ENCODE results near the gene LTA4H. TPM values are rescaled to one million over a fixed set of nuclear protein-coding genes. Genes with fewer than 3 reads are reported as not detected.

LTA4H gene
- total and polyA plus RNA-seq, 10 of the 15 experiments (the other 5 are each of a cell fraction or from before 2014, with no cell fraction given), result 43.9 to 106 (median 47.3) TPM

DNA sequence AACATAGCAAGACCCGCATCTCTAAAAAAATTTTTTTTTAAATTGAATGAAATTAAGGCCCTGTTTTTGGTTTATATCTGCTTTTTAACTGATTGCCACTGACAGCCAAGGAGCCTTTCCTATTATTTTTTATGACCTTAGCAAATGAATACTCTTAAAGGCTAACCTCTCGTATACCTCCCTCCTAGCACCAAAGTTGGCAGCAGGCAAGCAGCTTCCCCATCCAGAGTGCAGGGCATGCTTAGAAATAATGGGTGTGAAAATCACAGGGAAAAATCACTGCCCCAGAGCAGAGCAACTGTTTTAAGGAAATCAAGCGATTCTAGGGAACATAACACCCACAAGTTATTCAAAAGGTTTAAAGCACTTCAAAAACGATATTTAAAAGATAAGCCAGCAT is 59.9 kb downstream of the LTA4H start (continued):
- TF ChIP-seq, protein P1, sequence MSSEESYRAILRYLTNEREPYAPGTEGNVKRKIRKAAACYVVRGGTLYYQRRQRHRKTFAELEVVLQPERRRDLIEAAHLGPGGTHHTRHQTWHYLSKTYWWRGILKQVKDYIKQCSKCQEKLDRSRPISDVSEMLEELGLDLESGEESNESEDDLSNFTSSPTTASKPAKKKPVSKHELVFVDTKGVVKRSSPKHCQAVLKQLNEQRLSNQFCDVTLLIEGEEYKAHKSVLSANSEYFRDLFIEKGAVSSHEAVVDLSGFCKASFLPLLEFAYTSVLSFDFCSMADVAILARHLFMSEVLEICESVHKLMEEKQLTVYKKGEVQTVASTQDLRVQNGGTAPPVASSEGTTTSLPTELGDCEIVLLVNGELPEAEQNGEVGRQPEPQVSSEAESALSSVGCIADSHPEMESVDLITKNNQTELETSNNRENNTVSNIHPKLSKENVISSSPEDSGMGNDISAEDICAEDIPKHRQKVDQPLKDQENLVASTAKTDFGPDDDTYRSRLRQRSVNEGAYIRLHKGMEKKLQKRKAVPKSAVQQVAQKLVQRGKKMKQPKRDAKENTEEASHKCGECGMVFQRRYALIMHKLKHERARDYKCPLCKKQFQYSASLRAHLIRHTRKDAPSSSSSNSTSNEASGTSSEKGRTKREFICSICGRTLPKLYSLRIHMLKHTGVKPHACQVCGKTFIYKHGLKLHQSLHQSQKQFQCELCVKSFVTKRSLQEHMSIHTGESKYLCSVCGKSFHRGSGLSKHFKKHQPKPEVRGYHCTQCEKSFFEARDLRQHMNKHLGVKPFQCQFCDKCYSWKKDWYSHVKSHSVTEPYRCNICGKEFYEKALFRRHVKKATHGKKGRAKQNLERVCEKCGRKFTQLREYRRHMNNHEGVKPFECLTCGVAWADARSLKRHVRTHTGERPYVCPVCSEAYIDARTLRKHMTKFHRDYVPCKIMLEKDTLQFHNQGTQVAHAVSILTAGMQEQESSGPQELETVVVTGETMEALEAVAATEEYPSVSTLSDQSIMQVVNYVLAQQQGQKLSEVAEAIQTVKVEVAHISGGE (CRISPR knock-in tag; IDR thresholded peaks at IDR 0.05), result no peak
- TF ChIP-seq RB1 (IDR thresholded peaks at IDR 0.05; ENCODE audit: borderline replicate concordance), result no peak
- TF ChIP-seq, protein P2, sequence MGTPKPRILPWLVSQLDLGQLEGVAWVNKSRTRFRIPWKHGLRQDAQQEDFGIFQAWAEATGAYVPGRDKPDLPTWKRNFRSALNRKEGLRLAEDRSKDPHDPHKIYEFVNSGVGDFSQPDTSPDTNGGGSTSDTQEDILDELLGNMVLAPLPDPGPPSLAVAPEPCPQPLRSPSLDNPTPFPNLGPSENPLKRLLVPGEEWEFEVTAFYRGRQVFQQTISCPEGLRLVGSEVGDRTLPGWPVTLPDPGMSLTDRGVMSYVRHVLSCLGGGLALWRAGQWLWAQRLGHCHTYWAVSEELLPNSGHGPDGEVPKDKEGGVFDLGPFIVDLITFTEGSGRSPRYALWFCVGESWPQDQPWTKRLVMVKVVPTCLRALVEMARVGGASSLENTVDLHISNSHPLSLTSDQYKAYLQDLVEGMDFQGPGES (IDR thresholded peaks at IDR 0.05), result no peak
- TF ChIP-seq SRF (IDR thresholded peaks at IDR 0.05; ENCODE audit: low read depth in 2 of 2, low read length in 2 of 2), result no peak
- TF ChIP-seq PAX8 (IDR thresholded peaks at IDR 0.05), result no peak
- no peak for TF ChIP-seq ZNF217 (IDR thresholded peaks at IDR 0.05)
- TF ChIP-seq LARP7 (IDR thresholded peaks at IDR 0.05), result no peak
- TF ChIP-seq SMAD5 (IDR thresholded peaks at IDR 0.05; ENCODE audit: low read depth), result no peak
- TF ChIP-seq RAD21 (IDR thresholded peaks at IDR 0.05; ENCODE audit: insufficient read depth, low read depth, low read length), result no peak
- TF ChIP-seq, protein P3, sequence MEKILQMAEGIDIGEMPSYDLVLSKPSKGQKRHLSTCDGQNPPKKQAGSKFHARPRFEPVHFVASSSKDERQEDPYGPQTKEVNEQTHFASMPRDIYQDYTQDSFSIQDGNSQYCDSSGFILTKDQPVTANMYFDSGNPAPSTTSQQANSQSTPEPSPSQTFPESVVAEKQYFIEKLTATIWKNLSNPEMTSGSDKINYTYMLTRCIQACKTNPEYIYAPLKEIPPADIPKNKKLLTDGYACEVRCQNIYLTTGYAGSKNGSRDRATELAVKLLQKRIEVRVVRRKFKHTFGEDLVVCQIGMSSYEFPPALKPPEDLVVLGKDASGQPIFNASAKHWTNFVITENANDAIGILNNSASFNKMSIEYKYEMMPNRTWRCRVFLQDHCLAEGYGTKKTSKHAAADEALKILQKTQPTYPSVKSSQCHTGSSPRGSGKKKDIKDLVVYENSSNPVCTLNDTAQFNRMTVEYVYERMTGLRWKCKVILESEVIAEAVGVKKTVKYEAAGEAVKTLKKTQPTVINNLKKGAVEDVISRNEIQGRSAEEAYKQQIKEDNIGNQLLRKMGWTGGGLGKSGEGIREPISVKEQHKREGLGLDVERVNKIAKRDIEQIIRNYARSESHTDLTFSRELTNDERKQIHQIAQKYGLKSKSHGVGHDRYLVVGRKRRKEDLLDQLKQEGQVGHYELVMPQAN (conservative IDR thresholded peaks at IDR 0.05), result no peak
- TF ChIP-seq IKZF1 (conservative IDR thresholded peaks at IDR 0.05), result no peak
- TF ChIP-seq, protein P4, sequence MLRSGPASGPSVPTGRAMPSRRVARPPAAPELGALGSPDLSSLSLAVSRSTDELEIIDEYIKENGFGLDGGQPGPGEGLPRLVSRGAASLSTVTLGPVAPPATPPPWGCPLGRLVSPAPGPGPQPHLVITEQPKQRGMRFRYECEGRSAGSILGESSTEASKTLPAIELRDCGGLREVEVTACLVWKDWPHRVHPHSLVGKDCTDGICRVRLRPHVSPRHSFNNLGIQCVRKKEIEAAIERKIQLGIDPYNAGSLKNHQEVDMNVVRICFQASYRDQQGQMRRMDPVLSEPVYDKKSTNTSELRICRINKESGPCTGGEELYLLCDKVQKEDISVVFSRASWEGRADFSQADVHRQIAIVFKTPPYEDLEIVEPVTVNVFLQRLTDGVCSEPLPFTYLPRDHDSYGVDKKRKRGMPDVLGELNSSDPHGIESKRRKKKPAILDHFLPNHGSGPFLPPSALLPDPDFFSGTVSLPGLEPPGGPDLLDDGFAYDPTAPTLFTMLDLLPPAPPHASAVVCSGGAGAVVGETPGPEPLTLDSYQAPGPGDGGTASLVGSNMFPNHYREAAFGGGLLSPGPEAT (IDR thresholded peaks at IDR 0.05; ENCODE audit: low read depth), result no peak
- TF ChIP-seq, protein P5, sequence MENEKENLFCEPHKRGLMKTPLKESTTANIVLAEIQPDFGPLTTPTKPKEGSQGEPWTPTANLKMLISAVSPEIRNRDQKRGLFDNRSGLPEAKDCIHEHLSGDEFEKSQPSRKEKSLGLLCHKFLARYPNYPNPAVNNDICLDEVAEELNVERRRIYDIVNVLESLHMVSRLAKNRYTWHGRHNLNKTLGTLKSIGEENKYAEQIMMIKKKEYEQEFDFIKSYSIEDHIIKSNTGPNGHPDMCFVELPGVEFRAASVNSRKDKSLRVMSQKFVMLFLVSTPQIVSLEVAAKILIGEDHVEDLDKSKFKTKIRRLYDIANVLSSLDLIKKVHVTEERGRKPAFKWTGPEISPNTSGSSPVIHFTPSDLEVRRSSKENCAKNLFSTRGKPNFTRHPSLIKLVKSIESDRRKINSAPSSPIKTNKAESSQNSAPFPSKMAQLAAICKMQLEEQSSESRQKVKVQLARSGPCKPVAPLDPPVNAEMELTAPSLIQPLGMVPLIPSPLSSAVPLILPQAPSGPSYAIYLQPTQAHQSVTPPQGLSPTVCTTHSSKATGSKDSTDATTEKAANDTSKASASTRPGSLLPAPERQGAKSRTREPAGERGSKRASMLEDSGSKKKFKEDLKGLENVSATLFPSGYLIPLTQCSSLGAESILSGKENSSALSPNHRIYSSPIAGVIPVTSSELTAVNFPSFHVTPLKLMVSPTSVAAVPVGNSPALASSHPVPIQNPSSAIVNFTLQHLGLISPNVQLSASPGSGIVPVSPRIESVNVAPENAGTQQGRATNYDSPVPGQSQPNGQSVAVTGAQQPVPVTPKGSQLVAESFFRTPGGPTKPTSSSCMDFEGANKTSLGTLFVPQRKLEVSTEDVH (IDR thresholded peaks at IDR 0.05; ENCODE audit: low read depth, partially characterized antibody), result no peak

All from GM12878 (cell line).